Measurements from ENCODE around the gene P4HTM. TPM values are rescaled to one million over a fixed set of nuclear protein-coding genes. Genes with fewer than 3 reads are reported as not detected.

The P4HTM gene
- total and polyA plus RNA-seq, 4 donors: 36.0 to 66.4 (median 47.5) TPM

DNA sequence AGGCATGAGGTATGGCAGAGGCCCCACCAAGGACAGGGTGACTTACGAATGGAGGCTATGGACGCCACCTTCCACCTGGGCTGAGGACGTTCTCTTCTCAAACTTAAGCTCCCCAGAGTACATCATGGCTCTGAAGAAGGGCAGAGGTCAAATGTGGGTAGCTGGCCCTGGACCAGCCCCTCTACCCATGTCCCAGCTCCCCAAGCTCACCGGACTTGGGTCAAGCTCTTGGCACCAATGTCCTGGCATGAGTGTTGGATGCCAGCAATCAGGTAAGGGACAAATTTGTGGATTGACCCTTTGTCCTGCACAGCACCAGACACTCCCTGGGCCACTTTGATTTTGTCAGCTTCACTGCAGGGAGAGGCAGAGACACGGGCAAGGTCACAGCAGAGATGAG, 34.4 kb downstream of the P4HTM start:
- TF ChIP-seq, protein P1, sequence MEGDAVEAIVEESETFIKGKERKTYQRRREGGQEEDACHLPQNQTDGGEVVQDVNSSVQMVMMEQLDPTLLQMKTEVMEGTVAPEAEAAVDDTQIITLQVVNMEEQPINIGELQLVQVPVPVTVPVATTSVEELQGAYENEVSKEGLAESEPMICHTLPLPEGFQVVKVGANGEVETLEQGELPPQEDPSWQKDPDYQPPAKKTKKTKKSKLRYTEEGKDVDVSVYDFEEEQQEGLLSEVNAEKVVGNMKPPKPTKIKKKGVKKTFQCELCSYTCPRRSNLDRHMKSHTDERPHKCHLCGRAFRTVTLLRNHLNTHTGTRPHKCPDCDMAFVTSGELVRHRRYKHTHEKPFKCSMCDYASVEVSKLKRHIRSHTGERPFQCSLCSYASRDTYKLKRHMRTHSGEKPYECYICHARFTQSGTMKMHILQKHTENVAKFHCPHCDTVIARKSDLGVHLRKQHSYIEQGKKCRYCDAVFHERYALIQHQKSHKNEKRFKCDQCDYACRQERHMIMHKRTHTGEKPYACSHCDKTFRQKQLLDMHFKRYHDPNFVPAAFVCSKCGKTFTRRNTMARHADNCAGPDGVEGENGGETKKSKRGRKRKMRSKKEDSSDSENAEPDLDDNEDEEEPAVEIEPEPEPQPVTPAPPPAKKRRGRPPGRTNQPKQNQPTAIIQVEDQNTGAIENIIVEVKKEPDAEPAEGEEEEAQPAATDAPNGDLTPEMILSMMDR (IDR thresholded peaks at IDR 0.05; ENCODE audit: control extremely low read depth, extremely low read depth): no peak
- no peak for DNase-seq
- no peak for ATAC-seq (ENCODE audit: insufficient read depth, low FRiP score)
- WGBS, 2 donors: 89 to 90% methylated on average over 5 of the region's 5 CpGs
- H3K9me3 ChIP-seq (ENCODE audit: control insufficient read depth in 4 of 4, insufficient read depth in 3 of 4, low read length in 3 of 4): no peaks in the 10 kb centered on the region
- H3K27ac ChIP-seq (ENCODE audit: low read depth in 1 of 2, low read length in 1 of 2): no peak overlapping the region
- H3K4me1 ChIP-seq (ENCODE audit: control insufficient read depth in 5 of 5, insufficient read depth in 5 of 5, low read length in 5 of 5): peaks cover 7 to 37% (median 15%) of the 10 kb centered on the region in 5 donors
- peaks cover 7 to 39% (median 32%) of the 10 kb centered on the region in 4 donors for H3K36me3 ChIP-seq (ENCODE audit: control insufficient read depth in 4 of 4, insufficient read depth in 4 of 4, low read length in 4 of 4)
- no peak overlapping the region for H3K9ac ChIP-seq (ENCODE audit: insufficient read depth in 1 of 2, low read length in 2 of 2)
- no peak overlapping the region for H3K4me3 ChIP-seq
- no peaks in the 10 kb centered on the region for H3K27me3 ChIP-seq (ENCODE audit: control insufficient read depth in 3 of 3, insufficient read depth in 3 of 3, low read length in 2 of 3)

DNA sequence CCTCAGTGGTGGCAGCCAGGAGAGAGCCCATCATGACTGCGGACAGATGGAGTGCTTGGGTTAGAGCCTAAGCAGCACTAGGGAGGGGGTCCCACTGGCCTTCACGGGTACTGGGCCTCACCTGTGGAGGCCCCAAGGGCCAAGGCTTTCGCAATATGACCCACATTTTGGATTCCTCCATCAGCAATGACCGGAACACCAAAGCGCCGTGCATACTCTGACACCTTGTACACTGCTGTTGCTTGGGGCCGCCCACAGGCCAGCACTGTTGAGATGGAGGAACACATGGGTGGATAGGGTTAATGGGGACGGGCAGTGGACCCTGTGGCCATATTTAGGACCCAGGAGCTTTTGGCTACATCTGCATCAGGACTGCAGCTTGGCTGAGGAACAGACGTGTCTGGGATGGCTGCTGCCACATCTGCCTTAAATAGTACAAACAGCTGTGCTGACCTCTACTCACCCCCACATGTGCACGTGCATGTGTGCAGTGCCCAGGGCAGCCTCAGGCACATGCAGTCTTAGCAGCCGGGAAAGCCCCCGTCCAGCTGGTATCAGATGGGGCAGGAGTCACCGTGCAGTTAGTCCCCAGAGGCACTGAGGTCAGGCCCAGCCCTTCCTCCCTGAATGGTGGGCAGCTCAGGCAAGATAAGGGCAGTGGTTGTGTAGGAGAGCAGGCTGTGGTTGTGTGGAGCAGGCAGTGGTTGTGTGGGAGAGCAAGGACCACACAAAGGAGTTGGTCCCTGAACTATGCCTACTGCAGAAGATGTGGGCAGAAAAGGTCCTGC, 35.2 kb downstream of the P4HTM start:
- no peak for DNase-seq
- TF ChIP-seq, protein P1 (IDR thresholded peaks at IDR 0.05; ENCODE audit: control extremely low read depth, extremely low read depth): no peak
- H3K27ac ChIP-seq (ENCODE audit: low read depth in 1 of 2, low read length in 1 of 2): no peak overlapping the region
- H3K9me3 ChIP-seq (ENCODE audit: control insufficient read depth in 4 of 4, insufficient read depth in 3 of 4, low read length in 3 of 4): no peaks in the 10 kb centered on the region
- peaks cover 7 to 33% (median 10%) of the 10 kb centered on the region in 5 donors for H3K4me1 ChIP-seq (ENCODE audit: control insufficient read depth in 5 of 5, insufficient read depth in 5 of 5, low read length in 5 of 5)
- WGBS, 2 donors: 81 to 84% methylated on average over 13 of the region's 13 CpGs
- H3K4me3 ChIP-seq: no peak overlapping the region
- H3K36me3 ChIP-seq (ENCODE audit: control insufficient read depth in 4 of 4, insufficient read depth in 4 of 4, low read length in 4 of 4): peaks cover 7 to 39% (median 32%) of the 10 kb centered on the region in 4 donors
- no peak for ATAC-seq (ENCODE audit: insufficient read depth, low FRiP score)
- no peak overlapping the region for H3K9ac ChIP-seq (ENCODE audit: insufficient read depth in 1 of 2, low read length in 2 of 2)
- H3K27me3 ChIP-seq (ENCODE audit: control insufficient read depth in 3 of 3, insufficient read depth in 3 of 3, low read length in 2 of 3): no peaks in the 10 kb centered on the region

DNA sequence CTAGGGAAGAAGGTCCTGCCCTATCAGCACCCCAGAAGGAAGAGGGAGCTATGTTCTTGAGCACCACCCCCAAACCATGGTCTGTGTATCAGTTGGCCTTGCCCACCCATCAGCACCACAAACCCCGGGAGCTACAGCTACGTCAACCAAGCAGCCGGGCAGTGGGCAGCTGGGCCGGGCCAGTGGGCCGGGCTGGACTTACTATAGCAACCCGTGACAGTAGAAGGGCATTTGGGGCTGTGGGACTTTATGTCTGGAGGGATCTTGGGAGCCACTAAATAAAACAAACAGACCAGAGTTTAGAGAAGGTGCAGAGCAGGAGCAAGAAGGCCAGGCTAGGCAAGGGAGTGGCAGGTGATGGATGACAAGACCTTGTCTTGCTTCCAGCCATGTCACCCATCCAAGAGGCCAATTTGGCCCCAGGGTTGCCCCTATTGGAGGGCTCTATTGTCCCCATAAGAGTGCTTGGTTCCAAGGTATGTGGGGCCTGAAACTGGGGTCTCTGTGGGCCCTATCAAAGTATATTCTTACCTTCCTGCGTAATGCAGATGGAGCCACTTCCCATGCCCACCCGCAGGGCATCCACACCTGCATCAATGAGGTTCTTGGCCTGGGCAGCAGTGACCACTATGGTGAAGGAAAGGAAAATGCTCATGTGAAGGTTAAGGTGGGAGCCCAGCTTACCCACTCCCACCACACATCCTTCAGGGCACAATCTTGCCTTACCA, 35.9 kb downstream of the P4HTM start:
- no peaks in the 10 kb centered on the region for H3K27me3 ChIP-seq (ENCODE audit: control insufficient read depth in 3 of 3, insufficient read depth in 3 of 3, low read length in 2 of 3)
- TF ChIP-seq, protein P1 (IDR thresholded peaks at IDR 0.05; ENCODE audit: control extremely low read depth, extremely low read depth): no peak
- H3K4me1 ChIP-seq (ENCODE audit: control insufficient read depth in 5 of 5, insufficient read depth in 5 of 5, low read length in 5 of 5): peaks cover 5 to 28% (median 7%) of the 10 kb centered on the region in 5 donors
- peaks cover 7 to 44% (median 34%) of the 10 kb centered on the region in 4 donors for H3K36me3 ChIP-seq (ENCODE audit: control insufficient read depth in 4 of 4, insufficient read depth in 4 of 4, low read length in 4 of 4)
- ATAC-seq (ENCODE audit: insufficient read depth, low FRiP score) (no peak), DNase-seq (no peak)
- no peak overlapping the region for H3K27ac ChIP-seq (ENCODE audit: low read depth in 1 of 2, low read length in 1 of 2)
- WGBS, 2 donors: 92 to 93% methylated on average over 8 of the region's 8 CpGs
- no peak overlapping the region for H3K9ac ChIP-seq (ENCODE audit: insufficient read depth in 1 of 2, low read length in 2 of 2)
- no peak overlapping the region for H3K4me3 ChIP-seq
- H3K9me3 ChIP-seq (ENCODE audit: control insufficient read depth in 4 of 4, insufficient read depth in 3 of 4, low read length in 3 of 4): no peaks in the 10 kb centered on the region
